HG02642 (cell line): ENCODE measurements around the gene RAC2.

ENCODE experiments used
- ATAC-seq: cut with Tn5 transposase; IDR thresholded peaks from one replicate; pipeline ENCODE4 v1.9.1; 2021; ENCODE audit warnings: mild to moderate bottlenecking; ENCODE audit not compliant: unreplicated experiment, poor library complexity

Gene RAC2

GRCh38 chr22:37244114-37244921 is at the start of gene RAC2:
Gene RAC2, minus strand, starts transcription at chr22:37244269. Its CDS starts 121 bp downstream, at chr22:37244148.
- ATAC-seq, result peak; percentile 60

- ATAC-seq, result no peak
Measured at GRCh38 chr22:37293172-37293571, 49.1 kb upstream of the RAC2 start.

GRCh38 chr22:37292641-37293040 is 48.6 kb upstream of the RAC2 start:
- ATAC-seq, result no peak

GRCh38 chr22:37291559-37292298 is 47.7 kb upstream of the RAC2 start:
- no peak for ATAC-seq

DNA sequence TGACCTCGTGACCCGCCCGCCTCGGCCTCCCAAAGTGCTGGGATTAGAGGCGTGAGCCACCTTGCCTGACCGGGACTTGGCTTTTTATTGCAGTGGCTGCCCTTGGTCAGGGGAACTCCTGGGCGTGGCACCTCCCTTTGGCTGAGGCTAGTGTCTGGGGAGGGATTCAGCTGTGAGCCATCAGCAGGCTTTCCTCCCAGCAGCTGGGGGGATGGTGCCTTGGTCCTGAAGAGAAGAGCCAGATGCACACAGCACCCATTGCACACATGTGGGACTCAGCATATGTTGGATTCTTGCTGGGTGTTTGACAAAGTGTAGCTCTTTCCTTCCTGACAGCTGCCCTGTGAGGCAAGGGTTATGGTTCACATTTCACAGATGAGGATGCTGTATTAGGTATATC is 46.7 kb upstream of the RAC2 start:
- no peak for ATAC-seq

- ATAC-seq, result no peak
Measured at GRCh38 chr22:37289156-37289735, 45.2 kb upstream of the RAC2 start.

- no peak for ATAC-seq
Measured at GRCh38 chr22:37288521-37288920, 44.5 kb upstream of the RAC2 start.

DNA sequence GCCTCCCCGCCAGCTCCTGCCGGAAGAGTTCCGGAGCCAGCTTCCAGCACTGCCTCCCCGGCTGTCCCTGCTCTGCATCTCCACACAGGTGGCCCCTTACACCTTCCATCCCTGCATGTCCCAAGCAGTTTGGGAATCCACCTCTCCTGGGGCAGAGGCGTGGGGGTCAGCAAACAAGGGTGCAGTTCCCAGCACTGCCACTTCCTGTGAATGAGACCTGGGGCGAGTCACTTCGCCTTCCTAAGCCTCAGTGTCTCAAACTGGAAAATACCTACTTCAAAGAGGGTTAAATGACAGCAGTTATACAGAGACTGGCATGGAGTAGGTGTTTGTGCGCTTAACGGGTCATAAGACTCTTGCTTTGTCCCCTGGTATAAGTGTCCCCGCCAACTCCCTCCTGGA is 43.5 kb upstream of the RAC2 start:
- ATAC-seq, result no peak

- ATAC-seq, result no peak
Measured at GRCh38 chr22:37285937-37286336, 41.9 kb upstream of the RAC2 start.

DNA sequence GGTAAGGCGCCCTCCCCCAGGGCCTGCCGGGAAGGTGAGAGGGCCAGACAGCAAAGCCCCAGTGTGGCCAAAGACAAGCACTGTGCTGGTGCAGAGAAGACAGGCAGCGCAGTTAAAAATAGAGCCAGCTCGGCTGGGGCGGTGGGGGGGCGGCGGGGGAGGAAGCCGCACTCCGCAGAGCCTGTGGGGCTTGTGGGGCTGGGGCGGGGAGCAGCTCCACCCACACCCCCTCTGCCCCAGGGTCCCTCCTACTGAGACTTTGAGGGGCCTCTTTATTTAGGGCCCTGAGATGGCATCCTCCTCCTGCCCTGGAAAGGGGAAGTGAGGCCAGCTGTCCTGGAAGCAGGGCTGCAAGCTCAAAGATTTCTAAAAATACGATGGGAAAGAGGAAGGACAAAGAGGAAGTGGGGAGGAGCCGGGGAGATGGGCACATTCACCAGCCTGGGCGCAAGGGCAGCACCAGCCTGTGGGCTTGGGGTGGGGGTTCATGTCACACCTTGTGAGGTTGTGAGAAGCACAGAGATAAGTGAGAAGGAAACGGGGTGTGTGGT is 40.8 kb upstream of the RAC2 start:
- ATAC-seq, result no peak

GRCh38 chr22:37284126-37284804 is 40.2 kb upstream of the RAC2 start:
- no peak for ATAC-seq

GRCh38 chr22:37283393-37283937 is 39.4 kb upstream of the RAC2 start:
- ATAC-seq, result no peak

DNA sequence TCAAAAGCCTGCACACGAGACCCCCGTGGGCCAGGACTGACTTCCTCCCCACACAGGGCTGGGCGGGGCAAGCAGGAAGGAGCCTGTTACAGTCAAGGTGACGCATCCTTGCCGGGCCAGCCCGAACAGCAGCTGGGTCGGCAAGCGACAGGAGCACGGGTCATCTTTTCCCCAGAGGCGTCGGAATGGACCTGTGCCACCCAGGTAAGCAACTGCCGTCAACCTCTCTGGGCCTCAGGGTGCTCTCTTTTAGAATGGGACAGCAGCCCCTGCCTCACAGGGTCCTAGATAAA is 38.3 kb upstream of the RAC2 start, which contains the start of gene CYTH4:
Gene CYTH4, plus strand, starts transcription at position 124 of the 293 bp plus-strand sequence. Its CDS starts 62 bp downstream, at position 186.
- peak; percentile 55 for ATAC-seq

- no peak for ATAC-seq
Measured at GRCh38 chr22:37281646-37282384, 37.7 kb upstream of the RAC2 start.

- no peak for ATAC-seq
Measured at GRCh38 chr22:37281195-37281594, 37.1 kb upstream of the RAC2 start.

DNA sequence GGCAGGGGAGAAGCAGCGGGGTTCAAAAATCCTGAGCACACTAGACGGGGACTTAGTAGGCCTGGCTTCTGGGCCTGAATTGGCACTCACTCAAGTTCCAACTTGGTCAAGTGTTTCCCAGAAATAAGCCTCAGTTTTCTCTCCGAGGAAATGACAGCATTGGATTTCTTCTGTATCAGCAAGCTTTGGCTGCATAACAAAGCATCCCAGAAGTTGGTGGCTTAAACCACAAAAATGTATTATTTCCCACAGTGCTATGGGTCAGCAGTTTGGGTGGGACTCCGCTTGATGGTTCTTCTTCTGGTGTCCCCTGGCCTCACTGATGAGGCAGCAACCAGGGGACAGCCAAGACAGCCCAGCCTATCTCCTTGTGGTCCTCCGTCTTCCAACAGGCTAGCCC is 36.6 kb upstream of the RAC2 start:
- ATAC-seq, result no peak

DNA sequence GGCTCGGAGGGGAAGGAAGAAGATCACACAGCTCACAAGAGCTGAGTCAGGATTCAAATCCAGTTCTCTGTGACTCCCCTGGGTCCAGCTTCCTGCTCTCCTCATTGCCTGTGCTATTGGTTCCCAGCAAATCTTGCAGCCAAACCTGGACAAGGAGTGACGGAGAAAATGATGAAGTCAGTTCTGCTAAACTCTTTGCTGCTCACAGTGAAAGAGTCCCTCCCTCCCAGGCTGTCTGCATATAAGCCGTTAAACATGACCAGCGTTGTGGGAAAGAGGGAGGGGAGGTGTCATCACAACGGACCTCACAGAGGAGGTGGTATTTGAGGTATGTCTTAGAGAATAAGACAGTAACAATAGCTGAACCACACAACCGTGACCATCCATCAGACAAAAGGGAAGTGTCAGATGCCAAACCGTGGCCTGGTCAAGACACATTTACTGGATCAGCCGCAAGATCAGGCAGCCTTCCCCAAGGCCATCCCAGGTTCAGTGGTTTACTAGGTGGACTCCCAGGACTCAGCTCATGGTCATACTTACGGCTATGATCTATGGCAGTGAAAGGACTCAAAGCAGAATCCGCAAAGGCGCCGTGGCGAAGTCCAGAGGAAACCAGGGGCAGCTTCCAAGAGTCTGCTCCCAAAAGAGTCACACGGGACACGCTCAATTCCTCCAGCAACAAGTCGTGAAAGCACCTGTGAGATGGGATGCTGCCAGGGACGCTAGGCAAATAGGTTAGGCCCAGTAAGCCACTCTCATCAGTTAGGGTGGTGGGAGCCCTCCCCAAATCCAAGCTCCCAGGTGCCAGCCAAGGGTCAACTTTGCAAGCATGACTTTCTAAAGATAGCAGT is 35.5 kb upstream of the RAC2 start:
- no peak for ATAC-seq

GRCh38 chr22:37278261-37278660 is 34.2 kb upstream of the RAC2 start:
- ATAC-seq, result no peak

DNA sequence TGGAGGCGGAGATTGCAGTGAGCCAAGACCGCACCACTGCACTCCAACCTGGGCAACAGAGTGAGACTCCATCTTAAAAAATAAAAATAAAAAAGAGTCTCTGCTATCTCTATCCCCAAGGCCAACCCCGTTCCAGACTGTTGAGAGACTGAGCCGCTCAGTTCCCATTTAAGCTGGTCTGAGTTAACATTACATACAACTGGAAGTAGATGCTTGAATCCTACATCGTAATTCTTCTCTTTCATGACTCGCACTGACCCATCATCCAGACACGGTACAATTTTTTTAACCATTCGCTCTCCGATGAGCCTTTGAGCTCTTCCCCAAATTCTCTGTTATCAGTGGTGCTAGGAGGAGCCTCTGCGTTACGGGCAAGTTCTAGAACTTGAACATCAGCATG is 33.3 kb upstream of the RAC2 start:
- ATAC-seq, result no peak
